Measurements from ENCODE around the gene PTGR3. TPM values are rescaled to one million over a fixed set of nuclear protein-coding genes. Genes with fewer than 3 reads are reported as not detected.

Gene PTGR3
- total RNA-seq, 1 experiment from 2014 or later, result 9.3 TPM

DNA sequence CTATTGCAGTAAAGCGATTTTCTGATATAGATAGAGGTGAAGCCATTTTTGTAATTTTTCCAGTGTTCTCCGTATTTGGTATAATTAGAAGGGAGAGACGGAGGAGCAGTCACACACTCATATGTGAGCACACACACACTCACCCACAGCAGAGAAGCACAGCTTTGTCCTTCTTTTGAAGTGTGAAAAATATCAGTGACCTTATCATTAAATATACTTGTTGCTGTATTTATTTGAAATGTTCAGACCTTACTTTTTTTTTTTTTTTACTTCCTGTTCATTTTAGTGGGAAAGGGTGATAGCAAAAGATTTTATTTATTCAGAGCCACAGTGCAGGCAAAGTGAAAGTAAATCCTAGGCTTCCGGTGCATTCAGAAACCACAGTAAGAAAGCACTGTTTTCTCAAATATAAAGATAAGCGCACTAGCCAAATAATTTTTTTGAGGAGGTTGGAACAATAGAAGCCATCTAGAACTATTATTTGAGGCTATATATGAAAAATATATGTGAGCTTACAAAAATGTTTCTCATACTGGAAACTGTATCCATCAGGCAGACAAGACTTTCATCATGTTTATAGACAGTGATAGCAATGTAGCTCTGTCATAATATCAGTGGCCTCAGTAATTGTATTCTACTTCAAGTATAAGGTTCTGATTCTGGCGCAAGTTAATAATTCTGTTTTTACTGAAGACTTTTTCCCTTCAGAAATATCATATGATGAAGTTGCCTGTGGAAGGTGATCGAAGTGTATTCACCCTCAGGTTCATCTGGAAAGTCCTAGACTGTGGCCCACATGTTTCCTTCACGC, 38.9 kb upstream of the PTGR3 start:
- TF ChIP-seq, protein P1, sequence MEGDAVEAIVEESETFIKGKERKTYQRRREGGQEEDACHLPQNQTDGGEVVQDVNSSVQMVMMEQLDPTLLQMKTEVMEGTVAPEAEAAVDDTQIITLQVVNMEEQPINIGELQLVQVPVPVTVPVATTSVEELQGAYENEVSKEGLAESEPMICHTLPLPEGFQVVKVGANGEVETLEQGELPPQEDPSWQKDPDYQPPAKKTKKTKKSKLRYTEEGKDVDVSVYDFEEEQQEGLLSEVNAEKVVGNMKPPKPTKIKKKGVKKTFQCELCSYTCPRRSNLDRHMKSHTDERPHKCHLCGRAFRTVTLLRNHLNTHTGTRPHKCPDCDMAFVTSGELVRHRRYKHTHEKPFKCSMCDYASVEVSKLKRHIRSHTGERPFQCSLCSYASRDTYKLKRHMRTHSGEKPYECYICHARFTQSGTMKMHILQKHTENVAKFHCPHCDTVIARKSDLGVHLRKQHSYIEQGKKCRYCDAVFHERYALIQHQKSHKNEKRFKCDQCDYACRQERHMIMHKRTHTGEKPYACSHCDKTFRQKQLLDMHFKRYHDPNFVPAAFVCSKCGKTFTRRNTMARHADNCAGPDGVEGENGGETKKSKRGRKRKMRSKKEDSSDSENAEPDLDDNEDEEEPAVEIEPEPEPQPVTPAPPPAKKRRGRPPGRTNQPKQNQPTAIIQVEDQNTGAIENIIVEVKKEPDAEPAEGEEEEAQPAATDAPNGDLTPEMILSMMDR (IDR thresholded peaks at IDR 0.05; ENCODE audit: insufficient read depth in 1 of 2, low read depth in 1 of 2, low read length in 1 of 2, severe bottlenecking in 1 of 2, unreplicated experiment in 1 of 2), result no peak

DNA sequence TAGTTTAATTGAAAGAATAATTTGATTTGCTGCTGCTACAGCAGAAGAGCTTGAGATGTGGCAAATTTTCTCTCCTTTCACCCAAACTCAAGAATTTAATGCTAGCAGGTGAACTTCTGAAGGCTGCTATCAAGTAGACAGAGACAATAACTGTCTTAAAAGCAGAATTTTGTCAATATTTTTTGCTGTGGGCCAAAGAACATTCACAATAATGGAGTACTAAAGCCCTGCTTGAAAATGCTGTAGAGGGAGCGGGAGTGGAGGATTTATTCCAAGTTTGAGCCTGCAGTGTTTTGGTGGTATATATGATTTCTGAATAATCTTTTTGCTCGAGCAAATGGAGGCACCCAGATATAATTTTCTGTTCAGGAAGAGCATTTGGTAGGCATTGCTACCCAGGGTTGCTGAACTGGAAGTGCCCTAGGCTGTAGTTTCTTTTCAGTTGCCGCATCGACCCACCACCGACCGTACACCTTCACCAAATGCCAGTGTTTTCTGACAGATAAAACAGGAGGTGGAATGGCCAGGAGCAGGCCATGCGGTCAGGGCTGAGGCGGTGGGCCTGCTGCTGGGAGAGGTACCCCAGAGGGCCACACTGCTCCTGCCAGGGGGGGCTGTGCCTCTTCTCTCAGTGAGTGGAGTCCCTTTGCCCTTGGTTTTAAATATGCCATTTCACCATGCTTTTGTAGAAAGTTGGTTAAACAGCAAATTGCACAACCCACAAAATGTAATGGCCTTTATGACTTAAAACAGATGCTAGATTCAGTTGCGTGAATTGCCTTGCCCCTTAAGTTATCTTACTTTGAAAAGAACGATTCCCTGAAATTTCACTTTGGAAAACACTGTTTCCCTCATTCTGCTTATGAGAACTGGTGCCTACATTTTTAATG, 38.0 kb upstream of the PTGR3 start:
- Mint-ChIP-seq H3K9me3 (ENCODE audit: unreplicated experiment) (no peaks in the 10 kb centered on the region), H3K4me1 (ENCODE audit: low read depth, unreplicated experiment) (no peaks in the 10 kb centered on the region), H3K27me3 (ENCODE audit: insufficient read depth, unreplicated experiment) (no peaks in the 10 kb centered on the region), H3K27ac (ENCODE audit: unreplicated experiment) (no peak overlapping the region), H3K36me3 (ENCODE audit: insufficient read depth, unreplicated experiment) (no peaks in the 10 kb centered on the region), H3K4me3 (ENCODE audit: unreplicated experiment) (no peak overlapping the region)
- POLR2A ChIA-PET, result no interaction called here
- H3K4me1 ChIP-seq, result no peaks in the 10 kb centered on the region
- no peaks in the 10 kb centered on the region for H3K36me3 ChIP-seq (ENCODE audit: control insufficient read depth, insufficient read depth, low read length)
- no peak for DNase-seq
- no peaks in the 10 kb centered on the region for H3K27me3 ChIP-seq (replicated peaks; ENCODE audit: control insufficient read depth, insufficient read depth, low read length)
- TF ChIP-seq, protein P1 (IDR thresholded peaks at IDR 0.05; ENCODE audit: insufficient read depth in 1 of 2, low read depth in 1 of 2, low read length in 1 of 2, severe bottlenecking in 1 of 2, unreplicated experiment in 1 of 2), result no peak
- intact Hi-C loops (cut with micrococcal nuclease; ENCODE audit: unreplicated experiment), result no loop called here
- no TSS peak for BruUV-seq (replicated peaks)
- CTCF ChIA-PET, result no interaction called here
- H3K4me3 ChIP-seq (ENCODE audit: low read depth, low read length), result no peak overlapping the region
- no peaks in the 10 kb centered on the region for H3K9me3 ChIP-seq

More for the DNA sequence above, 38.9 kb upstream of the PTGR3 start:
- ChIA-PET POLR2A (no interaction called here), CTCF (no interaction called here)
- H3K4me3 ChIP-seq (ENCODE audit: low read depth, low read length), result no peak overlapping the region
- no peaks in the 10 kb centered on the region for H3K36me3 ChIP-seq (ENCODE audit: control insufficient read depth, insufficient read depth, low read length)
- H3K27me3 ChIP-seq (replicated peaks; ENCODE audit: control insufficient read depth, insufficient read depth, low read length), result no peaks in the 10 kb centered on the region
- H3K9me3 ChIP-seq, result no peaks in the 10 kb centered on the region
- Mint-ChIP-seq H3K27me3 (ENCODE audit: insufficient read depth, unreplicated experiment) (no peaks in the 10 kb centered on the region), H3K4me1 (ENCODE audit: low read depth, unreplicated experiment) (no peaks in the 10 kb centered on the region), H3K4me3 (ENCODE audit: unreplicated experiment) (no peak overlapping the region), H3K9me3 (ENCODE audit: unreplicated experiment) (no peaks in the 10 kb centered on the region), H3K36me3 (ENCODE audit: insufficient read depth, unreplicated experiment) (no peaks in the 10 kb centered on the region), H3K27ac (ENCODE audit: unreplicated experiment) (no peak overlapping the region)
- BruUV-seq (replicated peaks), result no TSS peak
- no peaks in the 10 kb centered on the region for H3K4me1 ChIP-seq
- intact Hi-C loops (cut with micrococcal nuclease; ENCODE audit: unreplicated experiment), result no loop called here
- DNase-seq, result no peak
